CD14-positive monocyte (primary cell): Measurements from ENCODE around the gene GLIPR1. TPM values are rescaled to one million over a fixed set of nuclear protein-coding genes. Genes with fewer than 3 reads are reported as not detected.

Source experiments
- DNase-seq, 3 donors: peaks; one replicate each; pipeline ENCODE4 v3.0.0-alpha.2; 2011 to 2022
- H2AFZ ChIP-seq: 2 replicates; pipeline ENCODE4 v1.6.0; 2012; ENCODE audit warnings: mild to moderate bottlenecking, low read depth, low read length, inconsistent platforms; ENCODE audit not compliant: insufficient read depth, poor library complexity, severe bottlenecking
- H3K27ac ChIP-seq, 2 donors: 1 replicate in 1 of 2; 2 replicates in 1 of 2; pipeline ENCODE4 v1.5.1; 2012 to 2013; ENCODE audit warnings: low read length in 2 of 2, control low read depth in 1 of 2, inconsistent platforms in 1 of 2, low read depth in 1 of 2, mild to moderate bottlenecking in 1 of 2
- H3K27me3 ChIP-seq, 2 donors: one replicate each; pipeline versions ENCODE4 v1.6.0 to v1.6.1; 2011 to 2013; ENCODE audit warnings: low read length in 2 of 2; ENCODE audit not compliant: control insufficient read depth in 2 of 2, insufficient read depth in 2 of 2
- H3K36me3 ChIP-seq, 2 donors: replicated peaks in 1 of 2; 1 replicate in 1 of 2; 2 replicates in 1 of 2; pipeline versions ENCODE4 v1.5.1 to v1.6.1; 2012 to 2013; ENCODE audit warnings: low read length in 2 of 2, control low read depth in 1 of 2, inconsistent platforms in 1 of 2, mild to moderate bottlenecking in 1 of 2; ENCODE audit not compliant: insufficient read depth in 2 of 2, control insufficient read depth in 1 of 2
- H3K4me1 ChIP-seq, 2 donors: 1 replicate in 1 of 2; 2 replicates in 1 of 2; pipeline versions ENCODE4 v1.5.1 to v1.6.1; 2012 to 2013; ENCODE audit warnings: low read length in 2 of 2, control low read depth in 1 of 2, inconsistent platforms in 1 of 2, mild to moderate bottlenecking in 1 of 2, moderate library complexity in 1 of 2; ENCODE audit not compliant: insufficient read depth in 2 of 2, control insufficient read depth in 1 of 2
- H3K4me2 ChIP-seq: replicated peaks from 2 replicates; pipeline ENCODE3; 2012; ENCODE audit warnings: low read length, moderate library complexity, mild to moderate bottlenecking; ENCODE audit not compliant: poor library complexity, severe bottlenecking; ENCODE audit errors: extremely low read depth
- H3K4me3 ChIP-seq, 3 experiments: fragments of 200-600 bp in 1 of 3; sonication (generic) in 1 of 3; replicated peaks in 1 of 3; 1 replicate in 2 of 3; 2 replicates in 1 of 3; pipeline ENCODE4 v1.5.1; 2011 to 2013; ENCODE audit warnings: low read length in 3 of 3, mild to moderate bottlenecking in 3 of 3, control low read depth in 2 of 3, low read depth in 2 of 3, inconsistent platforms in 1 of 3, moderate library complexity in 1 of 3
- H3K79me2 ChIP-seq: 2 replicates; pipeline ENCODE4 v1.6.0; 2012; ENCODE audit warnings: mild to moderate bottlenecking, control low read depth, inconsistent platforms, low read length, moderate library complexity; ENCODE audit not compliant: insufficient read depth
- H3K9ac ChIP-seq: 2 replicates; pipeline ENCODE4 v1.6.0; 2017; ENCODE audit warnings: low read length, mild to moderate bottlenecking; ENCODE audit not compliant: insufficient read depth, poor library complexity, severe bottlenecking
- H3K9me3 ChIP-seq, 2 donors: replicated peaks in 1 of 2; 1 replicate in 1 of 2; 2 replicates in 1 of 2; pipeline versions ENCODE4 v1.5.1 to v1.6.1; 2012 to 2013; ENCODE audit warnings: low read length in 2 of 2, control low read depth in 1 of 2; ENCODE audit not compliant: control insufficient read depth in 1 of 2, insufficient read depth in 1 of 2
- H4K20me1 ChIP-seq: 2 replicates; pipeline ENCODE4 v1.6.0; 2012; ENCODE audit warnings: mild to moderate bottlenecking, low read length, control low read depth, moderate library complexity; ENCODE audit not compliant: insufficient read depth
- H3K27ac Mint-ChIP-seq, 7 donors: one replicate each; pipeline ENCODE4 v1.8.0; 2020; ENCODE audit warnings: mild to moderate bottlenecking in 7 of 7, mixed read lengths in 7 of 7, moderate library complexity in 6 of 7, inconsistent platforms in 2 of 7
- H3K27me3 Mint-ChIP-seq, 3 donors: one replicate each; pipeline ENCODE4 v1.8.0; 2021 to 2022; ENCODE audit warnings: low read depth in 3 of 3, mild to moderate bottlenecking in 3 of 3, mixed read lengths in 3 of 3, moderate library complexity in 3 of 3, inconsistent platforms in 1 of 3
- H3K36me3 Mint-ChIP-seq, 2 donors: one replicate each; pipeline ENCODE4 v1.8.0; 2020; ENCODE audit warnings: mixed read lengths in 2 of 2, inconsistent platforms in 1 of 2, mild to moderate bottlenecking in 1 of 2
- H3K4me1 Mint-ChIP-seq: one replicate; pipeline ENCODE4 v1.8.0; 2020; ENCODE audit warnings: mild to moderate bottlenecking, mixed read lengths
- H3K4me3 Mint-ChIP-seq, 2 donors: one replicate each; pipeline ENCODE4 v1.8.0; 2020; ENCODE audit warnings: mild to moderate bottlenecking in 2 of 2, mixed read lengths in 2 of 2, moderate library complexity in 1 of 2
- H3K9me3 Mint-ChIP-seq, 7 donors: one replicate each; pipeline ENCODE4 v1.8.0; 2020 to 2022; ENCODE audit warnings: mixed read lengths in 7 of 7, mild to moderate bottlenecking in 6 of 7, moderate library complexity in 6 of 7, inconsistent platforms in 2 of 7
- WGBS: methylation state at CpG from one replicate; pipeline ENCODE4 v1.1.5; 2013; ENCODE audit warnings: missing lambda C conversion rate; ENCODE audit not compliant: insufficient coverage; 5-methylcytosine and 5-hydroxymethylcytosine counted together
- intact Hi-C, 2 donors: fragments of 100-400 bp; cut with micrococcal nuclease; formaldehyde crosslinking; loops; one replicate each; pipeline versions ENCODE4 v1.15.0 to v1.15.1; 2023
- polyA plus RNA-seq, 3 donors: library from polyadenylated mRNA; depleted of rRNA in 1 of 3; unstranded in 2 of 3; stranded (reverse) in 1 of 3; fragments of 300-500 nt in 2 of 3; fragments of >200 nt in 1 of 3; fragmentation: Illumina TruSeq in 2 of 3; gene quantifications; 1 replicate in 2 of 3; 2 replicates in 1 of 3; pipeline ENCODE4 v1.2.3, GENCODE V29; 2012 to 2021
- TF ChIP-seq, protein P1 (sequence below): fragments of 200-600 bp; IDR thresholded peaks from one replicate; pipeline ENCODE4 v1.8.0; 2022; ENCODE audit warnings: antibody characterized with exemption, mild to moderate bottlenecking

GLIPR1 gene
- polyA plus RNA-seq, 3 donors: 200 to 794 (median 687) TPM

DNA sequence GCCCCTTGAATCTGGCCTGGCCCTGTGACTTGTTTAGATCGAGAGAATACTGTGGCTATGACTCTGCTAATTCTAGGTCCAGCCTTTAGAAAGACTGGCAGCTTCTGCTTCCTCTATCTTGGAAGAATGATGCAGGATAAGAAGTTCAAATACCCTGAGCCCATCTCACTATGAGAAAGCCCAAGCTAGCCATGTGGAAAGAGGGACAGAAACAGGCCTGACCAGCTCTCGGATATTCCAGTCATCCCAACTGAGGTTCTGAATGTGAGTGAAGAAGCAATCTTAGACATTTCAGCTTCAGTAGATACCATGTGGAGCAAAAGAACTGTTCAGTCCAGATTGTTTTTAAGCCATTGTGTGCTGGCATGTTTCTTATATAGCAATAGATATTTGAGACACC lies 48.1 kb downstream of the GLIPR1 start:
- no peaks in the 10 kb centered on the region for H3K27me3 ChIP-seq
- no CpG with 5 or more reads among the region's 2 CpGs for WGBS
- no peak overlapping the region for H3K4me3 ChIP-seq
- no peak overlapping the region for H3K27ac ChIP-seq
- Mint-ChIP-seq H3K36me3 (no peaks in the 10 kb centered on the region), H3K4me1 (peaks cover 4% of the 10 kb centered on the region), H3K27me3 (peaks cover 0 to 6% (median 2%) of the 10 kb centered on the region in 3 donors), H3K9me3 (no peaks in the 10 kb centered on the region), H3K27ac (no peak overlapping the region), H3K4me3 (no peak overlapping the region)
- no peak overlapping the region for H2AFZ ChIP-seq
- no peak overlapping the region for H3K9ac ChIP-seq
- intact Hi-C loops: loop anchor here (5.0 kb wide), 1 partner anchor 509 kb away; no protein-coding TSS in a partner anchor
- H3K9me3 ChIP-seq: no peaks in the 10 kb centered on the region
- no peak for DNase-seq
- no peaks in the 10 kb centered on the region for H3K36me3 ChIP-seq
- no peaks in the 10 kb centered on the region for H3K4me1 ChIP-seq
- TF ChIP-seq, protein P1, sequence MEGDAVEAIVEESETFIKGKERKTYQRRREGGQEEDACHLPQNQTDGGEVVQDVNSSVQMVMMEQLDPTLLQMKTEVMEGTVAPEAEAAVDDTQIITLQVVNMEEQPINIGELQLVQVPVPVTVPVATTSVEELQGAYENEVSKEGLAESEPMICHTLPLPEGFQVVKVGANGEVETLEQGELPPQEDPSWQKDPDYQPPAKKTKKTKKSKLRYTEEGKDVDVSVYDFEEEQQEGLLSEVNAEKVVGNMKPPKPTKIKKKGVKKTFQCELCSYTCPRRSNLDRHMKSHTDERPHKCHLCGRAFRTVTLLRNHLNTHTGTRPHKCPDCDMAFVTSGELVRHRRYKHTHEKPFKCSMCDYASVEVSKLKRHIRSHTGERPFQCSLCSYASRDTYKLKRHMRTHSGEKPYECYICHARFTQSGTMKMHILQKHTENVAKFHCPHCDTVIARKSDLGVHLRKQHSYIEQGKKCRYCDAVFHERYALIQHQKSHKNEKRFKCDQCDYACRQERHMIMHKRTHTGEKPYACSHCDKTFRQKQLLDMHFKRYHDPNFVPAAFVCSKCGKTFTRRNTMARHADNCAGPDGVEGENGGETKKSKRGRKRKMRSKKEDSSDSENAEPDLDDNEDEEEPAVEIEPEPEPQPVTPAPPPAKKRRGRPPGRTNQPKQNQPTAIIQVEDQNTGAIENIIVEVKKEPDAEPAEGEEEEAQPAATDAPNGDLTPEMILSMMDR: no peak
- no peaks in the 10 kb centered on the region for H3K79me2 ChIP-seq
- no peak overlapping the region for H3K4me2 ChIP-seq
- no peaks in the 10 kb centered on the region for H4K20me1 ChIP-seq

DNA sequence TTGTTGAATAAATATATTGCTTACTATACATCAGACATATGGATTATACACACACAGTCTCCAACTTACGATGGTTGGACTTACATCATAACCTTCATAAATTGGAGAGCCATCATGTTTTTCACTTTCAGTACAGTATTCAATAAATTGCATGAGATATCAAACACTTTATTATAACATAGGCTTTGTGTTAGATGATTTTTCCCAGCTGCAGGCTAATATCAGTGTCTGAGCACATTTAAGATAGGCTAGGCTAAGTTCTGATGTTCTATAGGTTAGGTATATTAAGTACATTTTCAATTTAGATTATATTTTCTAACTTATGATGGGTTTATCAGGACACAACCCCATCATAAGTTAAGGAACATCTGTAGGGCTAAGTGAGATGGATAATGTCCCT lies 48.8 kb downstream of the GLIPR1 start:
- WGBS: no CpG with 5 or more reads among the region's 1 CpG
- Mint-ChIP-seq H3K4me3 (no peak overlapping the region), H3K36me3 (no peaks in the 10 kb centered on the region), H3K9me3 (no peaks in the 10 kb centered on the region), H3K4me1 (peaks cover 4% of the 10 kb centered on the region), H3K27ac (no peak overlapping the region), H3K27me3 (peaks cover 0 to 6% (median 2%) of the 10 kb centered on the region in 3 donors)
- Histone ChIP-seq H3K9ac (no peak overlapping the region), H3K27ac (no peak overlapping the region), H2AFZ (no peak overlapping the region), H3K27me3 (no peaks in the 10 kb centered on the region), H3K9me3 (no peaks in the 10 kb centered on the region), H3K4me1 (no peaks in the 10 kb centered on the region), H3K79me2 (no peaks in the 10 kb centered on the region), H4K20me1 (no peaks in the 10 kb centered on the region), H3K4me3 (no peak overlapping the region), H3K4me2 (no peak overlapping the region), H3K36me3 (no peaks in the 10 kb centered on the region)
- DNase-seq: no peak
- TF ChIP-seq, protein P1: no peak
- intact Hi-C loops: loop anchor here (5.0 kb wide), 1 partner anchor 508 kb away; no protein-coding TSS in a partner anchor
